ENCODE data around the gene P3H2.

DNA sequence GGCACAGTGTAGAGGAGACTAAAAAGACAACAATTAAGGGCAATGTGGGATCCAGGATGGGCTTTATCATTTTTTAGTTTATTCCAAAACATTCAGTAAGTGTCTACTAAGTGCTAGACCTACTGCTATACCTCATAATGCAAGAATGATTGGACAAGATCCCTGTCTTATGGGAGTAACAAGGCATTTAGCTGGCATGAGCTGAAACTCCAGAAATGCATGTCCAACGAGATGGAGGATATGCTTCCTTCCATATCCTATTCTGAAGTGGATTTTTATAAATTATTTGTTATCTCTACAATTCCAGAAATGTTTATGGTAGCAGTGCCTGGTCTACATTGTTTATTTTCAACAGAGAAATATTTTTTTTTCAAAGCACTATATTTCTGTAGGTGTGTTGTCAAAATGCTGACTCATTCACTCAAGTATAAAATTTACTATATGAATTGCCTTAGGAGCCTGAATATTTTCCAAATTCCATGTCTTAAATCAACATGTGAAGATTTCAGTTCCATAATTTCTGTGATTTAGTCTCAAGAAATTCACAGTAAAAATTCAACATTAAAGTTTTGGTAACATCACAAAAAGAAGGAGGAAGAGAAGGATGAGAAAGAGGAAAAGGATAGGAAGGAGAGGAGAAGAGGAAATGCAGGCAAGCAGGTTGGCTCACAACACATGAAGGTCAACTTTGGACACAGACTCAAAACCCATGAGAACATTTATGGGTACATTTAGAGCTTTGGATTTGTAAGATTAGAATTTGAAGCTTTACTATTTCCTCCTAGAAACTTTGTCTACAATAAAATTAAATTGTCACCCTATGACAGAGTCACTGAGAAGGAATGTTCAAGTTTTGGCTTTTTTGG, 88.6 kb downstream of the P3H2 start:
- TF ChIP-seq, protein P1, sequence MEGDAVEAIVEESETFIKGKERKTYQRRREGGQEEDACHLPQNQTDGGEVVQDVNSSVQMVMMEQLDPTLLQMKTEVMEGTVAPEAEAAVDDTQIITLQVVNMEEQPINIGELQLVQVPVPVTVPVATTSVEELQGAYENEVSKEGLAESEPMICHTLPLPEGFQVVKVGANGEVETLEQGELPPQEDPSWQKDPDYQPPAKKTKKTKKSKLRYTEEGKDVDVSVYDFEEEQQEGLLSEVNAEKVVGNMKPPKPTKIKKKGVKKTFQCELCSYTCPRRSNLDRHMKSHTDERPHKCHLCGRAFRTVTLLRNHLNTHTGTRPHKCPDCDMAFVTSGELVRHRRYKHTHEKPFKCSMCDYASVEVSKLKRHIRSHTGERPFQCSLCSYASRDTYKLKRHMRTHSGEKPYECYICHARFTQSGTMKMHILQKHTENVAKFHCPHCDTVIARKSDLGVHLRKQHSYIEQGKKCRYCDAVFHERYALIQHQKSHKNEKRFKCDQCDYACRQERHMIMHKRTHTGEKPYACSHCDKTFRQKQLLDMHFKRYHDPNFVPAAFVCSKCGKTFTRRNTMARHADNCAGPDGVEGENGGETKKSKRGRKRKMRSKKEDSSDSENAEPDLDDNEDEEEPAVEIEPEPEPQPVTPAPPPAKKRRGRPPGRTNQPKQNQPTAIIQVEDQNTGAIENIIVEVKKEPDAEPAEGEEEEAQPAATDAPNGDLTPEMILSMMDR (IDR thresholded peaks at IDR 0.05) = no peak
- no peak for TF ChIP-seq EZH2 (IDR thresholded peaks at IDR 0.05; ENCODE audit: borderline replicate concordance, insufficient read depth, low read depth, low read length, poor library complexity, severe bottlenecking)

Data from B cell (primary cell).